ENCODE measurements around the gene CCDC32.

DNA sequence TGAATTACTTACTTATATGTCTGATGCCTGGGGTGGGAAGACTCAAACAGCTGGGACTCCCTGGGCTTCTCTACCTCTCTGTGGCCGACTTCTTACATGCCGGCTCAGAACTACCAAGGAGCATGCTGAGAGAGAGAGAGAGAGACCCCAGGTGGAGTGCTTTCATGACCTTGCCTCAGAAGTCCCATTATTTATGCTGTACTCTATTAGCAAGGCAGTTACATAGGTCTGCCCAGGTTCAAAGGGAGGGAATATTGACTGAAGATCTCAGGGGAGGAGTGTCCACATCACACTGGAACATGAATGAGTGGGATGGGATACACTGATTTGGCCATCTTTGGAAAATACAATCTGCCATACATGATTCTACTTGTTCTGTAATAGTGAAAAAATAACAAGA is 16.2 kb downstream of the CCDC32 start:
- TF ChIP-seq, protein P1, sequence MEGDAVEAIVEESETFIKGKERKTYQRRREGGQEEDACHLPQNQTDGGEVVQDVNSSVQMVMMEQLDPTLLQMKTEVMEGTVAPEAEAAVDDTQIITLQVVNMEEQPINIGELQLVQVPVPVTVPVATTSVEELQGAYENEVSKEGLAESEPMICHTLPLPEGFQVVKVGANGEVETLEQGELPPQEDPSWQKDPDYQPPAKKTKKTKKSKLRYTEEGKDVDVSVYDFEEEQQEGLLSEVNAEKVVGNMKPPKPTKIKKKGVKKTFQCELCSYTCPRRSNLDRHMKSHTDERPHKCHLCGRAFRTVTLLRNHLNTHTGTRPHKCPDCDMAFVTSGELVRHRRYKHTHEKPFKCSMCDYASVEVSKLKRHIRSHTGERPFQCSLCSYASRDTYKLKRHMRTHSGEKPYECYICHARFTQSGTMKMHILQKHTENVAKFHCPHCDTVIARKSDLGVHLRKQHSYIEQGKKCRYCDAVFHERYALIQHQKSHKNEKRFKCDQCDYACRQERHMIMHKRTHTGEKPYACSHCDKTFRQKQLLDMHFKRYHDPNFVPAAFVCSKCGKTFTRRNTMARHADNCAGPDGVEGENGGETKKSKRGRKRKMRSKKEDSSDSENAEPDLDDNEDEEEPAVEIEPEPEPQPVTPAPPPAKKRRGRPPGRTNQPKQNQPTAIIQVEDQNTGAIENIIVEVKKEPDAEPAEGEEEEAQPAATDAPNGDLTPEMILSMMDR (IDR thresholded peaks at IDR 0.05): no peak
- no peak for TF ChIP-seq EZH2 (IDR thresholded peaks at IDR 0.05; ENCODE audit: borderline replicate concordance, insufficient read depth, low read depth, low read length, poor library complexity, severe bottlenecking)
